Measurements from ENCODE around the gene EXOC3L2.

DNA sequence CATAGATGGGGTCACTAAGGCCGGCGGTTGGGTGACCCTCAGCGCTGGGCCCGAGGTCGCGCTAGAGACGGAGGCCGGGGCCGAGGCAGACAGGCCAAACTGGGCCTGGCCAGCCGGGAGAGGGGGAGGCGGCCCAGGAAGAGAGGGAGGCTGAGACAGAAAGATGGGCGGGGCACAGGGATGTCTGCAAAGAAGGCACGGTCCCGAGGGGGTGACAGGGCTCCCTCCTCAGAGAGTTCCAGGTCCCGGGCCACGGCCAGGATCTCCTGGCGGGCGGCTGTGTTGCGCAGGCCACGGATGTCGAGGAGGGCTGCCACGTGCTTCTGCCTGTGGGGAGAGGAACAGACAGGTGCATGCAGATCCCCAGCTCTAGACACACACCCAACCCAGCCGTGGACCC is 32.2 kb downstream of the EXOC3L2 start:
- TF ChIP-seq, protein P1, sequence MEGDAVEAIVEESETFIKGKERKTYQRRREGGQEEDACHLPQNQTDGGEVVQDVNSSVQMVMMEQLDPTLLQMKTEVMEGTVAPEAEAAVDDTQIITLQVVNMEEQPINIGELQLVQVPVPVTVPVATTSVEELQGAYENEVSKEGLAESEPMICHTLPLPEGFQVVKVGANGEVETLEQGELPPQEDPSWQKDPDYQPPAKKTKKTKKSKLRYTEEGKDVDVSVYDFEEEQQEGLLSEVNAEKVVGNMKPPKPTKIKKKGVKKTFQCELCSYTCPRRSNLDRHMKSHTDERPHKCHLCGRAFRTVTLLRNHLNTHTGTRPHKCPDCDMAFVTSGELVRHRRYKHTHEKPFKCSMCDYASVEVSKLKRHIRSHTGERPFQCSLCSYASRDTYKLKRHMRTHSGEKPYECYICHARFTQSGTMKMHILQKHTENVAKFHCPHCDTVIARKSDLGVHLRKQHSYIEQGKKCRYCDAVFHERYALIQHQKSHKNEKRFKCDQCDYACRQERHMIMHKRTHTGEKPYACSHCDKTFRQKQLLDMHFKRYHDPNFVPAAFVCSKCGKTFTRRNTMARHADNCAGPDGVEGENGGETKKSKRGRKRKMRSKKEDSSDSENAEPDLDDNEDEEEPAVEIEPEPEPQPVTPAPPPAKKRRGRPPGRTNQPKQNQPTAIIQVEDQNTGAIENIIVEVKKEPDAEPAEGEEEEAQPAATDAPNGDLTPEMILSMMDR (IDR thresholded peaks at IDR 0.05; ENCODE audit: low read length), result no peak
- no peak for TF ChIP-seq EZH2 (IDR thresholded peaks at IDR 0.05; ENCODE audit: borderline replicate concordance, low read length)

Measured in OCI-LY1 (cell line).